Hippocampal formation (tissue), 2 donors: ENCODE measurements around the gene LNX2.

Experiments
- DNase-seq, 2 donors: peaks; one replicate each; lab custom pipeline; 2025; lab: John Stamatoyannopoulos, UW

LNX2 gene

GRCh38 chr13:27562457-27562856 is 57.9 kb downstream of the LNX2 start:
- DNase-seq: no peak

GRCh38 chr13:27559719-27560118 is 60.6 kb downstream of the LNX2 start:
- no peak for DNase-seq

- no peak for DNase-seq
These were observed 64.2 kb downstream of the LNX2 start for GRCh38 chr13:27556109-27556508.

DNA sequence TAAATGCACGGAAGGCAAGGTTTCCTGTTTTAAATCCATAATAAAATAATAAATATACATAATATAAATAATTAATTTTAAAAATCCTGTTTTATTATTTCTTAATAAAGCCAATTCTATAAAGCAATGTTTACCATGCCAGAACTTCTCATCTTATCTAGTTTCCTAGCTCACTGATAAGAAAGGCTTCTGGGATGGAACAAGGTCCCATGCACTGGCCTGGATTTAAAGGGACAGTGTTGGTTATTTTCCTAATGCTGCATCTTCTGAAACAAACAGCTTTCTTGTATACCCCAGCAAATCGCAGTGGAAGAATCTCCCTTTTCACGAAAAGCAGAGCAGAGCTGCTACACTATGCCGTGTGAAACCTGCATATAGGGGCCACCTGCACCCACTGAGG is 68.8 kb downstream of the LNX2 start:
- no peak for DNase-seq

- DNase-seq: no peak
These were observed 70.8 kb downstream of the LNX2 start for GRCh38 chr13:27549406-27549981.

- DNase-seq: no peak
These were observed 78.1 kb downstream of the LNX2 start for GRCh38 chr13:27542220-27542619.

DNA sequence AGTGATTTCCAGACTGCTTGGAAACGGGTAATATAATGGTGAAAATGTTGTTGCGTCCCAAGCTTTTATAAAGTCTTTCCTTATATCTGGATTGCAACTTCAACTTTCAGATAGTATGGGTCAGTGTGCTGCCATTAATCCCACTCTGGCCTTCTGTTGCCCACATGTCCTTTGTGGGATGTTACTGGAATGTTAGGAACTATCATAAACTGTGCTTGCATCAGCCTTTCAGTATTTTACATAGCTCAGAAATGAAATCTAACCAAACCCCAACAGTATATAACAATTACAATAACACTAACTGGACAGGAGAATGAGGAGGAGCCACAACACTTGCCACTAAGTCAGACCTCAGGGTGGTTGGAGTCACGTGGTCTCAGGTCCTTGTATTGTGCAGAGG is 78.9 kb downstream of the LNX2 start:
- no peak for DNase-seq

- DNase-seq: no peak
These were observed 83.8 kb downstream of the LNX2 start for GRCh38 chr13:27536361-27537101.

DNA sequence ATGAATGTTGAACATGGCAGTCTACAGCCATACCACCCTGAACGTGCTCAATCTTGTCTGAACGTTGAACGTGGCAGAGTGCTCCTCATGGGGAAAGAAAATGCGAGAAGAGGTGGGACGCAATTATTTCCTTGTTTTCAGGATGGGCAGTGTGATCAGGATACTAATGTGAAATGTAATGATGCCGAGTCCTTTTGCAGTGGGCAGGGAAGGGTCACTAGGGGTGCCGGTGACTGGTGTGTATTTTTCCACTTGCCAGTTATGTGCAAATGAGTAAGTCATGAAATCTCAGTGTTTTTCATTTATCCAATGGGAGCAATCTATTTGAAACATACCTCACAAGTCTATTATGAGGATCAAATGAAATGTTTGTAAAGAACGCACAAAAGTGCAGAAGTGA is 84.8 kb downstream of the LNX2 start:
- DNase-seq: no peak

DNA sequence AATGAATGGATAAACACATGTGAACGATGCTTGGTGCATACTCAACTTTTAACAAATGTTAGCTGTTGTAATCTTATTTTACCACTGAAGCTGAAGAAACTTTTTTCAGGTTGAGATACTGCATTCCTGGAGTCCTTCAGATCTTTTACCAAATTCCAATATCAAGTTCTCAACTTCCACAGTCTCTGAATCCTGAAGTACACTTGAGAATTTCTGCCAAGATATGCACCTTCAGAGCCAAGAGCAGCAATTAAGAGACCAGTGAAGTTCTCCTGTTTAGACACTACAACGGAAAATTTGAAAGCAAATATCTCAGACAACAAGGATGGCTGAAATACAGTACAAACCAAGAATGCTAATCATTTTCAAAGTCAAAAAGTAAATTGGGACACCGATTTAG is 85.3 kb downstream of the LNX2 start:
- DNase-seq: no peak

DNA sequence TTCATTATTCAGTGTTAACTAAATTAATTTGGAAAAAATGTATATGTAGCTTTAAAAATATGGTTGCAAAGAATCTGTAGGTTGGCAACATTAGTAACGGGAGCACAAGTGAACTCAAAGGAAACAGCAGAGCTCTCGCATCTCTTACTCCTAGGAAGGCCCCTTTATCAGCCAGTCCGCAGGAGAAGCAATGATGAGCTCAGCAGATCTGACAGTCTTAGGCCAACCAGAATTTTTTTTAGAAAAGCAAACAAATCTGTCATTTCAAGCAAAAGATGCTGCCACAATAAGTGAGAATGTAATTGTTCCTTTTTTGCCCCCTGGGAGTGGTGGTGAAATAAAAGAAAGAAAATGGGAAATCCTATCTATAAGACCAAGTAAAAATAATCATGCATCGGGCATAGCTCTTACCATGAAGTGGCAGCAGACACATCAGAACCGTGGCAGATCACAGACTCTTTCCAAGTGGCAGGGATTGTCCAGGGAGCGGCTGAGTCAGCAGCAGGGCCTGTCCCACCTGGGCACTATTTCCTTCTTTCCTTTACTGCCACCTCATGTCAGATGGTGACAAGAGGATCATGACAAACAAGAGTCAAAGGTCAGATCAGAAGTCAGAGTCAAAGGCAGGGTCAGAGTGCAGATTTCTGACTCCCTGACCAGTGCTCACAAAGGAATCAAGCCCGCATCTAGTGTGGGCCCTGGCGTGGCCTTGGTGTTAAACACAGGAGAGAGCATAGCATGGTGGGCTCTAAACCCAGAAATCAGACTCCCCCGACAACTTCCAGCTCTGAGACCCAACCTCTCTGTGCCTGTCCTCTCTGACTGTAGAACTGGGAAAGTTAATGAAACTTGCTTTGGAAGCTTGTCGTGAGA is 86.0 kb downstream of the LNX2 start:
- DNase-seq: no peak

DNA sequence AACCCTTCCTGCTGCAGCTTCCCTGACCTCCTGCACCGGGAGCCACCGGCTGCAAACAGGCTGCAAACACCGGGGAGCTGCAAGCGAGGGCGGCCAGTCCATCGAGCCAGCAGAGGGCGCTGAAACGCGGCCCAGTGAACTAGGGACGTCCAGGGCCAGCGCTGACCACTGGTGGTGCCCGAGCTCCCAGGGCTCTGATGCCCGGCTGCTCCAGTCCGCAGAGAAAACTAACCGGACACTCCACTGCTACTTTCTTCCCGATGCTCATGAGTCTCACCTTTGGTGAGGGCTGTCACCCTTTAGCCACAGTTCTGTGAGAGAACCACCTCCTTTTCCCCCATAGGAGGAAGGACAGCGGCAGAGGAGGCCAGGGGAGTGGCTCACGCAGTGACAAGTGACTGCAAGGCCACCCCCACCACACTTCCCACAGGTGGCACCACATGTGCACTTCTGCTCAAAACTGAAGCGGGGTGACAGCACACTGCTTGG is 87.1 kb downstream of the LNX2 start:
- peak; percentile 72 for DNase-seq

DNA sequence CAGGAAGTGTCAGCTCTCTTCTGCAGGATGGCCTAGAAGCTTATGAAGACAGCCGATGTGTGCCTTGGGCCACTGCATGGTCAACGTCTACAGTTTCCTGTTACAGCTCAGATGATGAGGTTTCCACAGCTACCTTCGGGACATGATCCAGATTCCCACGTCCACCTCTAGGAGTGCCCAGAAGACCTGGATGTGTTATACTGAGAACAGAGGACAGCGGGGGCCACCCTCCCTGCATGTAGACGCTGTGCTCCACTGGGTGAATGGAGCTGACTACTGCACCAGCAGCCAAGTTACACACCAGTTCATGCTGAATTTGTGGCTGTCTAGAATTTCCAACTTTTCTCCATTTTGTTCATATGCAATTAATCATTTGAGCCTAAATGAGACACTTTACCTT is 91.4 kb downstream of the LNX2 start:
- no peak for DNase-seq

DNA sequence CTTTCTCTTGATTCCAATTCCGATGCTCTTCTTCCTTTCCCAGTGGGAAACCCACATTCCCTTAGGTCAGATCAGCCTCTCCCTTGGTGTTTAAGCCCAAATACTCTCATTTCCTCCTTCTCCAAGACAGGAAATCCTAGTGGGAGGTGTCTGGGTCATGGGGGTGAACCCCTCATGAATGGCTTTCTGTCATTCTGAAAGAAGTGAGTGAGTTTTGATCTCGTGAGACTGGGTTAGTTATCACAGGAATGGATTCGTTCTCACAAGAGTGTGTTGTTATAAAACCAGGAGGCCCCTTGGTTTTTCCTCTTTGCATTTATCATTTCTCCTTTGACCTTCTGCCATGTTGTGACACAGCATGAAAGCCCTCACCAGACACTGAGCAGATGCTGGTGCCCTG is 93.8 kb downstream of the LNX2 start:
- DNase-seq: no peak

- no peak for DNase-seq
These were observed 95.1 kb downstream of the LNX2 start for GRCh38 chr13:27524981-27525975.

- DNase-seq: no peak
These were observed 96.8 kb downstream of the LNX2 start for GRCh38 chr13:27523346-27524073.

DNA sequence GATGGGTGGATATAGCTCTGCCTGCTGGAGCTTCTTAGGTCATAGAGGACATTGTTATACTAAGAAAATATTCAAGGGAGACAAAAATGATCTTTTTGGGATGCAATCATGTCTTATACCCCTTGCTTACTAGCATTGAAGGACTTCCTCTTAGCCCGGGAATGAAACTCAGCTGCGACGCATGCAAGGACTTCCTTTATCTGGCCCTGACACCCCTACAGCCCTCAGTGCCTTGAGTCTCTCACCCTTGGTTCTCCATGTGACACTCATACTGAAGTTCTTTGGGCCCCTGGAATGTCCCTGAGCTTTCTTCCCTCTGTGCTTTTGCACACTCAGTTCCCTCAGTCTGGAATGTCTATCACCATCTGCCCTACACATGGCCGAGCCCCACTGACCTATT is 97.5 kb downstream of the LNX2 start:
- no peak for DNase-seq

- DNase-seq: no peak
These were observed 104.2 kb downstream of the LNX2 start for GRCh38 chr13:27516103-27516502.

DNA sequence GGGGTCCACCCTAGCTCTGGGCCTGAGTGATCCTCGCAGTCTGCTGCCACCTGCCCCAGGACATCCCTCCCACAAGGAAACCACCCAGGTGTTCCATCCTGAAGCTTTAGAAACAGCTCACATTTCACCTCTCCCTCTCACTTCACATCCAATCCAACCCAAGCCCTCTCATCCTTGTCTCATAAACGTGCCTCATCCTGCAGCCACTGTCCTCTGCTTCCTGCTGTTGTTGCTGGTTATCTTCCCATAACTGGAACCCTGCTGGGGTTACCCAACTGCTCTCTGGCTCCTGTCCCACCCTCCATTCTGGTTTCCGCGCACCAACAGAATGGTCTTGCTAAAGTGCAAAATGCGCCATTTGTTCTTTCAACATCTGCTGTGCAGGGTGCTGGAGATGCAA is 110.2 kb downstream of the LNX2 start:
- no peak for DNase-seq

- DNase-seq: no peak
These were observed 111.5 kb downstream of the LNX2 start for GRCh38 chr13:27508802-27509201.

- DNase-seq: no peak
These were observed 114.5 kb downstream of the LNX2 start for GRCh38 chr13:27505792-27506191.
